Lung microvascular endothelial cell (primary cell): Measurements from ENCODE around the gene ACOX3. TPM values are rescaled to one million over a fixed set of nuclear protein-coding genes. Genes with fewer than 3 reads are reported as not detected.
"Not testable (repeated sequence)": the region's sequence is repeated elsewhere in the genome, so short reads cannot be mapped to it uniquely, and the experiment has no call there.

Experiments used
- DNase-seq, 2 donors: peaks; one replicate each; pipeline versions ENCODE4 v3.0.0 to v3.0.0-alpha.2; 2010; ENCODE audit warnings: low read depth in 2 of 2
- total RNA-seq: library from RNA; depleted of rRNA; stranded (reverse); fragments of >200 nt; gene quantifications from 2 replicates; pipeline ENCODE4 v1.2.1, GENCODE V29; 2014

ACOX3 gene
- total RNA-seq, 1 donor from 2014 or later = 22.6 TPM

- not testable (repeated sequence) for DNase-seq
Observed at GRCh38 chr4:8341281-8341680, 99.2 kb downstream of the ACOX3 start.

DNA sequence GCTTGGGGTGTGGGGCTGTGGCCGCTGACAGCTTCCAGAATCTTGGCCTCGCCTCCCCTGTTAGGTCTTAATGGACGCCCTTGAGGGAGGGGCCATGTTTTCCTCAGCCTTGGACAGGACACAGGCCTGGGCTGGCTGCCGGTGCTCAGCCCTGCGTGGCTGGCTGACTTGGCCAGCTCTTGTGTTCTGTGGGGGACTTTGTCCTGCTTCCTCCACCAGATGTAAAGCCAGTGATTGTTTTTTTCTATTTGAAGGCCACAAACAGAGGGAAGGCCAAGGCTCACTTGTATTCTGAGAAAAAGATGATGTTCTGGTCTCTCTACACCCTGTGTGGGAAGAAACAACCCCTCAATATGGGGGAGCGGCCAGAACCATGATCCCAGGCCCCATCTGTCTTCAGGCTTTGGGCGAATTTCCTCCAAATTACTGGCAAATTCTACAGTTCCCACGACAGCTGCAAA is 99.7 kb downstream of the ACOX3 start:
- DNase-seq = no peak

DNA sequence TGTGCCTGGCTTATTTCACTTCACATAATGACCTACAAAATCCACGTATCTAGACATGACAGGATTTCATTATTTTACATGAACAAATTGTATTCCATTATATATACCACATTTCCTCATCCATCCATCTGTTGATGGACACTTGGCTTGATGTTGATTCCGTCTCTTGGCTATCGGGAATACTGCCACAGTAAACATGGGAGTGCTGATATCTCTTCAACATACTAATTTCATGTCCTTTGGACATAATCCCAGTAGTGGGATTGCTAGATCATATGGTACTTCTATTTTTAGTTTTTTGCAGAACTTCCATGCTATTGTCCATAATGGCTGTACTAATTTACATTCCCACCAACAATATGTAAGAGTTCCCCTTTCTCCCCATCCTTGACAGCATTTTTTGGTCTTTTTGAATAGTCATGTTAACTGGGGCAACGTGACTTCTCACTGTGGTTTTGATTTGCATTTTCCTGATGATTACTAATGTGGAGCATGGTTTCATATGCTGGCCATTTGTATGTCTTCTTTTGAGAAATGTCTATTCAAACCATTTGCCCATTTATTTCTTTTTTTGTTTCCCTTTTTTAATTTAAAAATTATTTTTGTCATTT is 102.1 kb downstream of the ACOX3 start:
- peak in 1 of 2 donors; percentile 72 for DNase-seq

GRCh38 chr4:8336412-8337075 is 104.0 kb downstream of the ACOX3 start:
- DNase-seq = peak in 1 of 2 donors; percentile 71

DNA sequence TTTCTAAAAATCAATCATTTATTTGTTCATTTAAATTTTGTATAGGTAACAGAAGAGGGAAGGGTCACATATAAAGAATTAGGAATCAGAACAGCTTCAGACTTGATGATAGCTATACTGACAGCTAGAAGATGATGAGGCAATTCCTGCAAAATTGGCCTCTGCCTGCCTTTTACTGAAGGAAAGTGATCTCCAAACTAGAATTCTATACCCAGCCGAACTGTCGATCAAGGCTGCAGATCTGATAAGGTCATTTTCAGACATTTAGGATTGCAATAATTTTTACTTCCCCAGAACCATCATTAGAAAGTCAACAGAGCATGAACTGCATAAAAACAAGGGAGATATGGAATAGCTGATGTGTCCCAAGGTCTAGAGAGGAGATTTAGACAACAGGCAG is 104.7 kb downstream of the ACOX3 start:
- no peak for DNase-seq

DNA sequence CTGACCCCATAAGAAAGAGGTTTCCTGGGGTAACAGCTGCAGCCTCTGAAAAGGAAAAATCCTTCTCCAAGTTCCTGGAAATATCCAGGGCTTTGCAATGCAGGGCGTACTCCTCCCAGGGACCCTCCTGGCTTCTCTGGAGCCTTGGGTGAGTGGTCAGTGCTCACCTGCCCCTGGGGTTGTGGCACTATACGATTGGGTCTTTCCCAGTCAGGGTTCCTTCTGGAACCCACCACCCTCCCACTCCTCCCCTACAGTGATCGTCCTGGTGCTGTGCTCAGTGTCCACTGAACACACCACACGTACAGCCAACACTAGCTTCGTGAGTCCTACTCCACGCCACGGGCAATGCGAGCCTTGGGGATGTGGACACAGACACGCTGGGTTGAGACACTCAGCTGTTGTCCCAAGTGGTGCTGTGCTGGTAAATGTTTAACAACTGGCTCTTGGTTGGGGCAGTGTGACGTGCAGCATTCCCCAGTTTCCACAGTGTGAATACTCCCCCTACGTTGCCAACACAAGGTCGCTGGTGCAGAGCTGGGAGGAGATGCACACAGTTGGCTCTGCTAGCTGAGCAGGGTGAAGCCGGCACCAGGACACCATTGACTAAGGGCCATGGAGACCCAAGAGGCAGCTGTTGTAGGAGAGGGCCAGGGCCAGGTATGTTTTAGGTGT is 105.6 kb downstream of the ACOX3 start:
- DNase-seq = no peak

DNA sequence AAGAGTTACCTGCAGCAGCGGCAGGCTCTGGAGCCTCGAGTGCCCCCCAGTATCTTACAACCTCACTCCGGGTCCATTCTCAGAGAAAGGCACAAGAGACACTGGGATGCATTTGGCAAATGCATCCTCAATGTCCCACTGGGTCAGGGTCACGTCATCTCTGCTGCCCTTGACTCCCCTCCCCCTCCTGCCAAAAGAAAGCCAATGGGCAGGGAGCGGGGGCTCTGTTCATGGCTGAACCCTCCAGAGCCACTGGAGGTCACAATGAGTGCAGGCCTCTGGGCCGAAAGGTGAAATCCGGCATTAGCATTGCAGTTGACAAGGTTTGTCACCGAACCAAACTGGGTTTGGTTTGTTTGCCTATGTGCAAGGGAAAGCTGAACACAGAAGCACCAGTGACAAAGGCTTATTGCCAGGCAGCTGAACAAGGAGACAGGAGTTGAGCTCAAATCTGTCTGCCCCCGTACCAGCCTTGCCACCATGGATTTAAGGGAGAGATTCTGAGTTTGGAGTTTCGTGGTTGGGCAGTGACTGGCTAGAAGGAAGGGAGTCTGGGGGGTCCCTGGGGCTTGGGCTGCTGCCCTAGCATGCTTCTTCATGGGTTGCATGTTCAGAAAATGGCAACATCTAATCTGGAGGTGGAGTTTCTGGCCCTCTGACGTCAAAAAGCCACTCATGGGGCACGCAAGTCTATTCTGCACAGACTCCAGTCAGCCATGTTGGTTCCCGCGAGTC is 106.6 kb downstream of the ACOX3 start:
- DNase-seq = no peak

DNA sequence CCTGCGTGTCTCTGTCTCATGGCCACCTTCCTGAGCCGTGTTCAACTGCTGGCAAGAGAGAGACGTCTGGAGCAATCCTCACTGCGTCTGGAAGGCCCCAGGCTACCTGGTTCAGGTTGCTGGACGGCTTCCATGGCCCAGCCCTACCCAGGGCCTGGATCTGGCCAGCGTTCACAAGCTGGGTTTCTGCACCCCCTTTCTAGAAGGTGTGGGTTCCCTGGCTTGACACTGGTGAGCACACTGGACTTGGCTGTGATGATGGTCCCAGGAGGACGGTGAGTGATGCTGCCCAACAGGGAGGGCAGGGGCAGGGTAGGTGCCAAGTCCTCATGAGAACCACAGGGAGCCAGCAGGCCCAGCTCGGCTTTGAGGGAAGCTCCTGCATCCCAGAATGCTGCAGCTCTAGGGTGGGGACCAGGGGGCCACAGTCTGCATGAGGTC is 107.6 kb downstream of the ACOX3 start:
- no peak for DNase-seq

DNA sequence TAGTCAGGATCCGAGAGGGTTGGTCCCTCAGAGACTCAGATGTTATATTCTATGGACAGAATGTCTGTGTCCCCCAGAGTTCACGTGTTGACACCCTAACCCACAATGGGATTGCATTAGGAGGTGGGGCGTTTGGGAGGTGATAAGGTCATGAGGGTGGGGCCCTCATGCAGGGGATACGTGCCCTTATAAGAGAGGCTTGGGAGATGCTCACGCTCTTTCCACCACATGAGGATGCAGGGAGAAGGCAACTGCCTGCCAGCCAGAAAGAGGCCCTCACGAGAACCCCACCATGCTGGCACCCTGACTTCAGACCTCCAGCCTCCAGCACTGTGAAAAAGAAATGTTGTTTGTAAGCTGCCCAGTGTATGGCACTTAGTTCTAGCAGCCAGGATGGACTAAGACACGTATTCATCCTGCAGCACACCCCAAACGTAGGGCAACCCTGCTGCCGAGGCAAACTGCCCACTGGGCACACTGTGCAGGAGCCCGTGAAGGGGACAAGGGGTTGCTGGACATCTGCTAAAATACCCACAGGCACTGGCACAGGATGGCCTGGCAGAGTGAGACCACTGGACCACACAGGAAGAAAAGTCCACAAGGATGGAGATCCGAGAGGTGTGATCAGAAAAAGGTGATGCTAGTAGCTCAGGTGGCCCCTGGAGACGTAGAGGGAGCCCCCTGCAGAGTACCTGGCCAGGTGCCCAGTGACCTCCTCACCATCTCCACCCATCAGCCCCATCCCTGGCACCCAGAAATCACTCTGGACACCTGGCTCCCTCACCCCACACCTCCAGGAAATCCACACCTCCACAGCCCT is 108.3 kb downstream of the ACOX3 start:
- no peak for DNase-seq

GRCh38 chr4:8331575-8331955 is 109.0 kb downstream of the ACOX3 start:
- DNase-seq = peak in 1 of 2 donors; percentile 73

DNA sequence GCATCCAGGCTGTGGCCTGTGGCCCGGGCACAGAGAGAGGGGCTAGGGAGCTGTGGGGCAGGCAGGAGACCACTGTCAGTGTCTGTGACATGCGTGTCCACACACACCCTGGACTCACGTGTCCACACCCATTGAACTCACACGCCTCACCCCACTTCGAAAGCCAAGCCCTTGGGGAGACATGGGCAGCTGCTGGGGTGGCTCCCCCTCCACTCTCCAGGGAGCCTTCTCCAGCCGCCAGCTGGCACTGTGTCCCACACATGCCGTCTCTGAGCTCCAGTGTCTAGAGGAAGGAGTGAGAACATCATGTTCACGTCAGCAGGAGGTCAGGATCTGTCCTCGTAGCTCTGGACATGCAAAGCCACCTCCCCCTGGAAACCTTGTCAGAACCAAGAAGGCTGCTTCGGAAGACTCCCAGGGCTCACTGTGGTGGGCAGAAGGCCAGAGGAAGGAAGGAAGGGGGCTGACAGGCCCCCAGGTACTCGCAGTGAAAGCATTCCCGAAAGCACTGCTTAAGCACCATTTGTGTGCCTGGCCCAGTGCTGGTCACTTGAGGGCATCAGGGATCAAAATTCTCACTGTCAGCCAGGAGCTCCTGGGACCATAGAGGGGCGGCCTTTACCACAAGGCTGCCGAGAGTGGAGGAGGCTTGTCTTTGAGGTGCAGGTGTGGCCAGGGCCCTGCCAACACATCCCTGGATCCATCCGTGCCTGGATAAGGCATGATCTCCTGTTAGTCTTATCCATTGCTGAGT is 109.5 kb downstream of the ACOX3 start:
- DNase-seq = peak in 1 of 2 donors; percentile 70

GRCh38 chr4:8329859-8330761 is 110.4 kb downstream of the ACOX3 start:
- DNase-seq = no peak

DNA sequence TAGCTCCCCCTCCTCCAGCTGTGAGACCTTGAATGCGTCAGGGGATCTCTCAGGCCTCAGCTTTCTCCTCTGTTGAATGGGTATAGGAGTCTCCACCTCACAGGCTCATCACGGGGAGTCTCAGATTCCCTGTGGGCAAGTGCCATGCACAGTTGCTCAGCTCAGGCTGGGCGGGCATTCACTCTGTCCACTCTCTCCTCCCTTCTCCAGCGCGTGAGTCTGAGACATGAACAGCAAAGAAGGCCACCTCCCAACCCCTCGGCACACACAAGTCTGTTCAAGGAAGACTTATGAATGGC is 111.0 kb downstream of the ACOX3 start:
- no peak for DNase-seq

DNA sequence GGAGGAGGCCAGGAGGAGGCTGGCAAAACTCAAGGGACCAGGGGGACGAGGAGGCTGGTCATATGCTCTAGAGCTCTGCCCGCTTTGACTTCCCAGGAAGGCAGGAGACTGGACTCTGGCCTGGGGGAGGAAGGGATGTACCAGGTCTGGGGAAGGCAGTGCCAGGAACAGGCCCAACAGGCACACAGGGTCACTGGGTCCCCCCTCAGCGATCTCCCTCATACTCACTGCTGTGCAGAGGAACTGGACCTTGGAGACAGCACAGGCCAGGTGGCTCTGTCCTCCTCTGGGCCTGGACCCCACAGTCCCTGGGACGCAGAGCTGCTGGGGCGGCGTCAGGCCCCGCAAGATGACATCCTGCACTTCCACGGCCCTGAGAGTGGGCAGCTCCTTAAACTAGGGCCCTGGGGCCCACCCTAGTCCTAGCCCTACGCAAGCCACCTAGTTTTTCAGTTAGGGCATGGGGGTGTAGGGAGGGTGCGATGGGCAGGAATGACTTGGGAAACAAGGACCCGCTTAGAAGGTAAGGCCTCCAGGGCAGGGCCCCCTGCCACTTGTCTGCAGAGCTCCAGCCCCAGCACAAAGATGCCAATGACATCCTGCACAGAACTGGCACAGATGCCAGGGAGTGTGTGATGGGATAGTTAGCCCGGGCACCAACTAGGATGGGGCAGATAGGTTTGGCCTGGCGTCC is 111.5 kb downstream of the ACOX3 start:
- no peak for DNase-seq

- no peak for DNase-seq
Observed at GRCh38 chr4:8328456-8328855, 112.1 kb downstream of the ACOX3 start.

DNA sequence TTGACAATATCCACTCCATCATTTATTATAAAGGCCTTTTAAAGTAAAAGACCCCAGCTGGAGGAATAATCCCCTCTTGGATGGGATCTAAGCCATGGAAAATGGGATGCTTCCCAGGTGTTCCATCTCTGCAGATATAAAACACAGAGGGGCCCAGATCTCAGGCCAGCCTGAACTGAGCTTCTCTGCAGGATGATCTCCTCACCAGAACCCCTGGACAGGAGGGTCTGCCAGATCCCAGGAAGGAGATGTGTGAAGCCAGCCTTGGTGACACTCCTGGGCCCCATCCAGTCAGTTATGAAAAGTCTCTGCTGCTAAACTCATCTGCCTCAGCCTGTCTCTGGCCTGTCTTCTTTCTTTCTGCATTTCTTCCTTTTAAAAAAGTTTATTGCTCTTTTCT is 114.3 kb downstream of the ACOX3 start:
- DNase-seq = no peak

DNA sequence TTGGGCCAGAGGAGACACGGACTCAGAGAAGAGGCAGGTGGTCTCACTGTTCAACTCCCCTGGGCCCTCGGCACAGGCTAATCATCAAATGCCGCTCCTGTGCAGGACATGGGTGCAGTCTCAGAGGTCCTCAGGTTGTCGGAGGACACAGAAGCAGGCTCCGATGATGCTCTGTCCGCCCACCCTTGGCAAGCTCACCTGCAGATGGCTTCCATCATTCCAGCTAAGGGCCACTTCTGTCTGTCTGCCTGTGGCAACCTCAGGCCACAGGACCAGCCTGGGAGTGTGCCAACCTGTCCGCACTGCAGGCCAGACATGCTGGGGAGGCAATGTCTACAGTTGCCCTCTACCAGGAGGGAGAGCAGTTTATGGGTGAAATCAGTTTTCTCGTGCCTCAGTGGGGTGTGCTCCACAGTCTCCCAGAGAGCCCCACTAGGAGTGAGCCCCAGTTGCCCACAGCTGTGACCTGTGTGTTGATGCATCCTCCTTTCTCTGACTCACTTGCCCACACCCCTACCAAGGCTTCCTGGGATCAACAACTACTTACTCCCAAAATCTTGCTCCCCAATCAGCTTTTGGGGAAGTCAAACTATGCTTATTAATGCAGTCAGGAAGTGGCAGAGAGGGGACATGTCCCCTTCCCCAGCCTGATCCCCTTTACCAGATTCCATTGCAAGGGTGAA is 115.1 kb downstream of the ACOX3 start:
- DNase-seq = no peak

DNA sequence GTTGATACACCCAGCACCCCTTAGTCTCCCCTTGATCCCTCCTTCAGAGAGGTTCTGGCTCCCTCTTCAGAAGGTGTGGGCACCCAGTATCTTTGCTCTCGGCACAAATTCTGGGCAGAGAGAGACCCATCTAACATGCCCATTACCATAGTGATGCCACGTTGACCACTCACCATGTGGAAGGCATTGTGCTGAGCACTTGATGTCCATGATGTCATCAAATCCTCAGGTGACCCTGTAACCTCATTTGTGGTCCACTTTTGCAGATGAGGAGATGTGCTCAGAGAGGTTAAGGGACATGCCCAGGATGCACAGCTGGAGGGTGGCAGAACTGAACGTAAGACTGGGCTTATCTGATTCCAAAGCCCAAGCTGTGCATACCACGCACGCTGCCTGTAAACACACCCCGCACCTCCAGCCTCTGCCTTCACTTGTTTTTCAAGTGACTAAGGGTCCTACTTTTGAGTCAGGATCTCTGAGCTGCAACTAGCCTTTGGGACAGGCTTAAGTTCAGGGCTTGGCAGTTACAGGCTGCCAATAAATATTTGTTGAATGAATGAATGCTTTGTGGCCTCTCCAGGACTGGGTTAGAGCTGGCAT is 115.8 kb downstream of the ACOX3 start:
- no peak for DNase-seq
